SKM-1 treated with dmso at 0.1 percent for 144 hours (cell line): ENCODE measurements around the gene SORBS2.

Source experiments
- DNase-seq: peaks from one replicate; lab custom pipeline; 2025; ENCODE audit not compliant: unreplicated experiment; lab: John Stamatoyannopoulos, UW

SORBS2 gene

GRCh38 chr4:185801471-185801870, 10.5 kb downstream of the SORBS2 start:
- no peak for DNase-seq

GRCh38 chr4:185800266-185800945, 11.6 kb downstream of the SORBS2 start:
- no peak for DNase-seq

- DNase-seq: no peak
Measured at GRCh38 chr4:185799442-185799841, 12.6 kb downstream of the SORBS2 start.

- DNase-seq: no peak
Measured at GRCh38 chr4:185797596-185798338, 14.2 kb downstream of the SORBS2 start.

- no peak for DNase-seq
Measured at GRCh38 chr4:185797018-185797417, 15.0 kb downstream of the SORBS2 start.

- no peak for DNase-seq
Measured at GRCh38 chr4:185796176-185796575, 15.8 kb downstream of the SORBS2 start.

GRCh38 chr4:185794637-185795036, 17.4 kb downstream of the SORBS2 start:
- DNase-seq: no peak

- no peak for DNase-seq
Measured at GRCh38 chr4:185793716-185794115, 18.3 kb downstream of the SORBS2 start.

GRCh38 chr4:185793116-185793485, 18.9 kb downstream of the SORBS2 start:
- DNase-seq: no peak

GRCh38 chr4:185792384-185793115, 19.4 kb downstream of the SORBS2 start:
- no peak for DNase-seq

- no peak for DNase-seq
Measured at GRCh38 chr4:185787926-185788679, 23.9 kb downstream of the SORBS2 start.

GRCh38 chr4:185786422-185786821, 25.6 kb downstream of the SORBS2 start:
- DNase-seq: no peak

- DNase-seq: no peak
Measured at GRCh38 chr4:185783574-185783973, 28.4 kb downstream of the SORBS2 start.

- no peak for DNase-seq
Measured at GRCh38 chr4:185782523-185782922, 29.5 kb downstream of the SORBS2 start.

- no peak for DNase-seq
Measured at GRCh38 chr4:185781555-185782215, 30.3 kb downstream of the SORBS2 start.

- DNase-seq: no peak
Measured at GRCh38 chr4:185780472-185780871, 31.5 kb downstream of the SORBS2 start.

GRCh38 chr4:185779517-185779916, 32.5 kb downstream of the SORBS2 start:
- no peak for DNase-seq

GRCh38 chr4:185778307-185778706, 33.7 kb downstream of the SORBS2 start:
- no peak for DNase-seq

- DNase-seq: no peak
Measured at GRCh38 chr4:185775792-185776555, 36.0 kb downstream of the SORBS2 start.
